Uterus (tissue), 2 donors: ENCODE results near the gene IDH2.

Experiments
- POLR2A ChIP-seq, 2 donors: fragments of 450-650 bp; IDR thresholded peaks; one replicate each; pipeline ENCODE4 v1.6.1; 2016; ENCODE audit warnings: antibody characterized with exemption in 2 of 2, mild to moderate bottlenecking in 1 of 2, moderate library complexity in 1 of 2
- TF ChIP-seq, protein P1 (sequence below), 4 experiments: fragments of 200-600 bp in 2 of 4; fragments of 450-650 bp in 2 of 4; sonication (generic) in 2 of 4; IDR thresholded peaks; one replicate each; pipeline ENCODE4 v1.5.1; 2016 to 2019; ENCODE audit warnings: antibody characterized with exemption in 4 of 4, mild to moderate bottlenecking in 2 of 4, moderate library complexity in 1 of 4

GRCh38 chr15:90101130-90101968 is 919 bp downstream of the IDH2 start:
- TF ChIP-seq, protein P1, sequence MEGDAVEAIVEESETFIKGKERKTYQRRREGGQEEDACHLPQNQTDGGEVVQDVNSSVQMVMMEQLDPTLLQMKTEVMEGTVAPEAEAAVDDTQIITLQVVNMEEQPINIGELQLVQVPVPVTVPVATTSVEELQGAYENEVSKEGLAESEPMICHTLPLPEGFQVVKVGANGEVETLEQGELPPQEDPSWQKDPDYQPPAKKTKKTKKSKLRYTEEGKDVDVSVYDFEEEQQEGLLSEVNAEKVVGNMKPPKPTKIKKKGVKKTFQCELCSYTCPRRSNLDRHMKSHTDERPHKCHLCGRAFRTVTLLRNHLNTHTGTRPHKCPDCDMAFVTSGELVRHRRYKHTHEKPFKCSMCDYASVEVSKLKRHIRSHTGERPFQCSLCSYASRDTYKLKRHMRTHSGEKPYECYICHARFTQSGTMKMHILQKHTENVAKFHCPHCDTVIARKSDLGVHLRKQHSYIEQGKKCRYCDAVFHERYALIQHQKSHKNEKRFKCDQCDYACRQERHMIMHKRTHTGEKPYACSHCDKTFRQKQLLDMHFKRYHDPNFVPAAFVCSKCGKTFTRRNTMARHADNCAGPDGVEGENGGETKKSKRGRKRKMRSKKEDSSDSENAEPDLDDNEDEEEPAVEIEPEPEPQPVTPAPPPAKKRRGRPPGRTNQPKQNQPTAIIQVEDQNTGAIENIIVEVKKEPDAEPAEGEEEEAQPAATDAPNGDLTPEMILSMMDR (IDR thresholded peaks at IDR 0.05): no peak
- no peak for TF ChIP-seq POLR2A (IDR thresholded peaks at IDR 0.05)
